COLO829 (cell line): Measurements from ENCODE around the gene VPS39.
"Not testable (repeated sequence)": the region's sequence is repeated elsewhere in the genome, so short reads cannot be mapped to it uniquely, and the experiment has no call there.

Source experiments
- DNase-seq: peaks from one replicate; pipeline ENCODE4 v3.0.0; 2012; ENCODE audit warnings: low spot score

VPS39 gene, protein sequence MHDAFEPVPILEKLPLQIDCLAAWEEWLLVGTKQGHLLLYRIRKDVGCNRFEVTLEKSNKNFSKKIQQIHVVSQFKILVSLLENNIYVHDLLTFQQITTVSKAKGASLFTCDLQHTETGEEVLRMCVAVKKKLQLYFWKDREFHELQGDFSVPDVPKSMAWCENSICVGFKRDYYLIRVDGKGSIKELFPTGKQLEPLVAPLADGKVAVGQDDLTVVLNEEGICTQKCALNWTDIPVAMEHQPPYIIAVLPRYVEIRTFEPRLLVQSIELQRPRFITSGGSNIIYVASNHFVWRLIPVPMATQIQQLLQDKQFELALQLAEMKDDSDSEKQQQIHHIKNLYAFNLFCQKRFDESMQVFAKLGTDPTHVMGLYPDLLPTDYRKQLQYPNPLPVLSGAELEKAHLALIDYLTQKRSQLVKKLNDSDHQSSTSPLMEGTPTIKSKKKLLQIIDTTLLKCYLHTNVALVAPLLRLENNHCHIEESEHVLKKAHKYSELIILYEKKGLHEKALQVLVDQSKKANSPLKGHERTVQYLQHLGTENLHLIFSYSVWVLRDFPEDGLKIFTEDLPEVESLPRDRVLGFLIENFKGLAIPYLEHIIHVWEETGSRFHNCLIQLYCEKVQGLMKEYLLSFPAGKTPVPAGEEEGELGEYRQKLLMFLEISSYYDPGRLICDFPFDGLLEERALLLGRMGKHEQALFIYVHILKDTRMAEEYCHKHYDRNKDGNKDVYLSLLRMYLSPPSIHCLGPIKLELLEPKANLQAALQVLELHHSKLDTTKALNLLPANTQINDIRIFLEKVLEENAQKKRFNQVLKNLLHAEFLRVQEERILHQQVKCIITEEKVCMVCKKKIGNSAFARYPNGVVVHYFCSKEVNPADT

DNA sequence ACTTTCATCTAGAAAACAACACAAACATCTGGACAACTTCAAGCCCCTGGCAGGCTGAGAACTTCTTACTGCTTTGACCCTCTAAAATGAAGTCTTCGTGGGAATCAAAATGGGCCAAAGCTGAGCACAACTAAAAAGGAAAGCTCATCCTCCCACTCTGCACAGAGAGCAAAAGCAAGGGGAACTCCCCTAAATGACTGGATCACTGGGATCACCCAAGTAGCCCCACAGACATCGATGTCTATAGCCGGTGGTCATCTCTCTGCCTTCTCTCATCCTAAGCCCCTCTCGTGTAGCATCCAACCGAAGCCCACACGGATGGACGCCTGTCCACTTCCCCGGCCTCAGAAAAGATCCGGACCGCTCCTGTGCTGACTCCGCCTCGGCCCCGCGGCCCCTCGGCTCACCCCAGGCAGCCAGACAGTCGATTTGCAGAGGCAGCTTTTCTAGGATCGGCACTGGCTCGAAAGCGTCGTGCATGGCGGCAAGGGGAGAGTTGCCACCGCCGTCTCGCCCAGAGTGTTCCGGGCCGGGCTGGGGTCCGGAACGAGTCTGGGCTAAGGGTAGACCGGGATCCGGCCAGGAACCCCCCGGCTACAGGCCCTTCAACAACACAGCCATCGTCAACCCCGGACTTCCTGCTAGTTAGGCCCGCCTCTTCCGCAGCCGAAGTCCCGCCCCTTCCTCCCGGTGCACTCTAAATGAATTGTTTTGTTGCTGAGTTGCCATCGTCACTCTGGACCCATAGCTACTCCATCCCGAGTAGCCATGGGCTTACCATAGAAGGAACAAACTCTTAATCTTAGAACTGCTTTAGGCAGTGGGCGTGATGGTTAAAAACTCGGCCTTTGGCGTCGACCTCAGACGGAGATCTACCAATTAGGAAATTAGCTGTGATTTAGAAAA, at the start of gene VPS39:
TSS of gene VPS39 (minus strand) at position 631 of the 906 bp plus-strand sequence. CDS start at position 480, 151 bp downstream.
- peak; percentile 73 for DNase-seq

DNA sequence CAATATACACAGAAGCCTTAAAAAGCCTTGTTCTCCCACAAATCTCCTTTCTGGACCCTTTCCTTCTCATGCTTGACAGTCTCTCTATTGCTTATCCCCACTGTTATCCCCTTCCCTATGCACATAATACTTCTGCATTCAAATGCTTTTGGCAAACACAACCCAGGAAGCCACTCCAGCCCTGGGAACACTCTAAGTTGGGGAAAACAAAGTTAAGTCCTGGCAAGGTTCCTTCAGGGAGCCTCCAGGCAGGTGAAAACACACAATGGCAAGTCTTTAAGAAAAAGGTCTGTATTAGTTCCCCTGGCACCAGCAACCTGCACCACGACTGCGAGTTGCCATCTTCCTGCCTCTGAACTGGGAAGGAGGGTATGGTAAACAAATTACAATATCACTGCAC, 45.2 kb upstream of the VPS39 start:
- no peak for DNase-seq

DNA sequence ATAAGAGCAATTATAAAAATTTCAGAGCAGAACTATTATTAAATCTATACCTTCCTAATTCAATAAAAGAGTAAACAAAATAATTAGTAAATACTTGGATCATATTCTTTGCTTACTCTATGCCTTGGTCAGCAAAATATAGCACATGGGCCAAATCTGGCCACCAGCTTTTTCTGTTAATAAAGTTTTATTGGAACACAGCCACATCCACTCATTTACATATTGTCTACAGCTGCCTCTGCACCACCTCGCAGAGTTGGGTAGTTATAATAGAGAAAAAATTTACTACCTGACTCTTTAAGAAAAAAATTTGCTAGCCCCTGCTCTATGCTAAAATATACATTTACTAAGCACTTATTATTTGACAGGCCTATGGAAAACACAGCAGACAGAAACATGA, 32.7 kb upstream of the VPS39 start:
- DNase-seq = no peak

DNA sequence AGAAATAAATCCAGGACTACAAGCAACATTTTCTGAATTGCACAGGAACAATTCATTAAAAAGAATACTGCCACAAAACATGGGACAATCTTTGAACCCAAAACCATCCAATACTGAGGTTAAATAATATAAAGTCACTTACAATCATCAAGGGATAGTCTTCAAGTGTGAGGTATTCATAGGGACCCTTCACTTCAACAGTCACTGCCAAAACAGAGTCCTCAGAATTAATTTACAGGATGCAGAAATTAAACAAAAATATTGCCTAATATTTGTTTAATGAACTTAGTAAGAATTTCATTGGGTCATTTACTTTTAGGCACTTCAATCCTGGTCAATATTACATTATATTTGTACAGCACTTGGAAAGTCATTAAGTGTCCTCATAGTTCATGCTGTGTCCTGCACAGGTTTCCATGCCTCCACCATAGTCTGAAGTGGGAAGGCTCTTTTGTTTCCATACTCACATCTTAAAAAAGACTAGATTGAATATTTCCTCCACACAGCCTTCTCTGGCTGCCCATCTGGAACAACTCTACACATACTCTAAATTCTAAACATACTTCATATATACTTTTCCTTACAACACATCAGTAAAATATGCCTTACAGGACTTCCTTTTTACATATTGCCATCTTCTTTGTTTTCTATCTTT, 31.6 kb upstream of the VPS39 start:
- DNase-seq = no peak

DNA sequence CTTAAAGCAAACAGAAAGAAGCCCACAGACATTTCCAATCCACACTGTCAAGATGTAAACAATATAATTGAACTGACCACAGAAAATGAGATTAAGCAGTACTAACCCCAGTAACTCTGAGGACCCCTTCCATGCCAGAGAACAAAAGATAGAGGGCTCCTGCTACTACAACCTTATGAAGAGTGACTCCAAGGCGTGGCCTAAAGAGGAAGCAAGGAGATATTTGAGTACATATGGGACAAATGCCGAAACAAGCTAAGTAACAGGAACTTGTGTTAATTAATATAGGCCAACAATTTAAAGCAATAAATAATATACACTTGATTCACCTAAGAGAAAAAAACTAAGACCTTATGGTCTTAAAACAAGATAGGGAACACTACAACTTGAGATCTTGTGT, 25.0 kb upstream of the VPS39 start:
- no peak for DNase-seq

DNA sequence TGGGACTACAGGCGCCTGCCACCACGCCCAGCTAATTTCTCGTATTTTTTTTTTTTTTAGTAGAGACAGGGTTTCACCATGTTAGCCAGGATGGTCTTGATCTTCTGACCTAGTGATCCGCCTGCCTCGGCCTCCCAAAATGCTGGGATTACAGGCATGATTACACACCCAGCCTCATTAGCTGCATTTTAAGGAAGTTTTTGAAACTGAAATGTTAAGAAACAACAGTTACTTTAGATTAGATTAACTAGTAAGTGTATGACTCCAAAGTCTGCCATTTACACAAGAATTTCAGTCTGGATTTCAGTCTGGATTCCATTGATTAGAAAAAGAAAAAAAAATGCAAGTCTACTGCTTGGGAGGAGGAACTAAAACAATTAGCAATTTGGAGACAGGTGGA, 24.5 kb upstream of the VPS39 start:
- no peak for DNase-seq

DNA sequence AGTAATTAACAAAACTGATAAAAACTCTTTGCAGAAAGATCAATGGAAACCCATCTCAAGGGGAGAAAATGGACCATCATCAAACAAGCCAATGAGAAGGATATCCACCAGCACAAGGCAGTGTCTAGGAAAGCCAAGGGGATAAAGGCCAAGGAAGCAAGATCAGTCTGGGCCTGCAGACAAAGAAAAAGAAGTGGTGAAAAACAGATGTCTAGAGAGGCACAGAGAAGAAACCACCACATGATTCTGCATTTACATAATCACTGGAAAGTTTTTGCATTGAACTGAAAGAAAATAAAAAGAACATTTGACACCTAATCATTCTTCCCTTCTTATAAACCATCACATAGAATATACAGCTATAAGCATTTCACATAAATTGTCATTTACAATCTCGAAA, 23.0 kb upstream of the VPS39 start:
- no peak for DNase-seq

DNA sequence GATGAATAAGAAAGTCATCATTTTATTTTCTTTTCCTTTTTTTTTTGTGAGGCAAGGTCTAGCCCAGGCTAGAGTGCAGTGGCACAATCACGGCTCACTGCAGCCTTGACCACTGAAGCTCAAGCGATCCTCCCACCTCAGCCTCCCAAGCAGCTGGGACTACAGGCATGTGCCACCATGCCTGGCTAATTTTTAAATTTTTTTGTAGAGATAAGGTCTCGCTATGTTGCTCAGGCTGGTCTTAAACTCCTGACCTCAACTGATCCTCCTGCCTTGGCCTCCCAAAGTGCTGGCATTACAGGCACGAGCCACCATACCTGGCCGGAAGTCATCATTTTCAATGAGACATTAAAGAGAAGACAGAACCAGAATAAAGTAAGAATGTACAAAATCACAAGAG, 20.9 kb upstream of the VPS39 start:
- DNase-seq = not testable (repeated sequence)

DNA sequence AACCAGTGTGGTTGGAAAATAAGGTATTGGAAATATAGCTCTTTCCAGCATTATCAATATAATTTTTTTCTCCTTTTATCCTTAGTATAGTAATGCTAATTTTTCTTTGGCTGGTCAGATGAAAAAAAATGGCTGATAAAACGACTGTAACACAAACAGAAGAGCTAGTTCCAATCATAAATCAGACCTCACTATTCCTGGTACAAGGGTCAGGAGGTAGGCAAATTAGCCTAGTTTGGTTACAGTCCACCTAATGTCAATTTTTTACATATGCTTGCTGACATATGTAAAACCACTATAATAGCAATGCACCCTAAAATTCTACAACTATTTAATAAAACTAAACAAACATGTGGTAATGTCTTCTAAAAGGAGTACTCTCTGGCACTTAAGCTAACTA, 19.9 kb upstream of the VPS39 start:
- no peak for DNase-seq

DNA sequence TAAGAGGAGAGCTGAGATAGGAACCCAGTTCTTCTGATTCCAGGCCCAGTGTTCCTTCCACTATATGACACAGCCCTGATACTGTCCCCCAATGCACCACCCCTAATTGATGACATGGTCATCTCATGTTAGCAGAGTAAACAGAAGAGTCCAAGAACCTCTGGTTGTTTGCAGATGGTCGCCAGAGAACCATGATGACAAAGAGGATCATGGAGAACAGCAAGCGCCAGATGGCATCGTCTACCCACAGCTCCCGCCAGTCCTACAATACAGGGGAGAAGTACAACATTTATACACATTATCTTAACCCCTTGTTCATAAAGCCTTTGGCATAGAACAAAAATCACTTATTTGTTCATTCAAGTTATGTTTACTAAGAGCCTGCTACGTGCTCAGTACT, 18.5 kb upstream of the VPS39 start:
- DNase-seq = no peak

DNA sequence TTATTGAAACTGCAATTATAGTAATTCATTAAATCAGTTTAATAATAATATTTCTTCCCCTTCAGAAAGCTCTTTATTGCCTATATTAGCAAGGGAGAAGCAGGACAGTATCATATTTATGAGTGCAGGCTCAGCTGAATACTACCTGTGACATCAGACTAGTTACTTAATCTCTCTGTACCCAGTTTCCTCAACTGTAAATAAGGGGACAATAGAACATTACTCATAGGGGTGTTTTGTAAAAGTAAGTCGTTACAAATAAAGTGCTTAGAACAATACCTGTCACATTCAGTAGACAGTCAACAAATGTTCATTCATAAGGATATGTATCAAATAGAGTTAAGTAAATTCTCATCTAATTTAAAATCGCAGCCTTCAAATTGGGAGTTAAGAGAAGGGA, 12.1 kb upstream of the VPS39 start:
- no peak for DNase-seq

DNA sequence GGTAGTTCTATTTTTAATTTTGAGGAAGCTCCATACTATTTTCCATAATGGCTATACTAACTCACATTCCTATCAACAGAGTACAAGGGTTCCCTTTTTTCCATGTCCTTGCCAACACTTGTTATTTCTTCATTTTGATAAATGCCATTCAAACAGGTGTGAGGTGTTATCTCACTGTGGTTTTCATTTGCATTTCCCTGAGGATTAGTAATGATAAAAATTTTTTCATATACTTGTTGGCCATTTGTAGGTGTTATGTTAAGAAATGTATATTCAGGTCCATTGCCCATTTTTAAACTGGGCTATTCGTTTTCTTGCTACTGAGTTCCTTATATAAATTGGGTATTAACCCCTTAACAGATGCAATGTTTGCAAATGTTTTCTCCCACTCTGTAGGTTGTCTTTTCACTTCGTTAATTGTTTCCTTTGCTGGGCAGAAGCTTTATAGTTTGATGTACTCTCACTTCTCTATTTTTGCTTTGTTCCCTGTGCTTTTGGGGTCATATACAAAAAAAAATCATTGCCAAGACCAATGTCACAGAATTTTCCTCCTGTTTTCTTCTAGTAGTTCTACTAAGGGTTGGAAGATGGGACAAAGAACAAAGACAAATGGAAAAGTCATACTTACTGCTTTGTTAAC, 11.0 kb upstream of the VPS39 start:
- no peak for DNase-seq

DNA sequence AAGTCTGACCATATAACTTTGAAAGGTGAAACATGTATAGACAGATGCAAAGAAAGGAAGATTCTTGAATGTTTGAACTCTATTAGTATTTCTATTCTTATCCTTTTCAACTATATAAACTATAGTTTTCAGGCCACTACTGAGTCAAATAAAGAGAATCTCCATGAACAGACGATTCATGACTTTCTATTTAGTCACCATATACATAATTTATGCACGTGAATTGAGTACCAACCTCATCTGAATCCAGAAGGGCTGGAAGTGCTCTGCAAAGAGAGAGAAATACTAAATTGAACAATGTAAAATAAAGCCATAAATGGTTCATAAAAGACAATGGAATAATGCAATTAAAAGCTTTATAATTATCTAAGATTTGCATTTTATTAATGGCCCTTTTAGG, 9.5 kb upstream of the VPS39 start:
- DNase-seq = no peak

DNA sequence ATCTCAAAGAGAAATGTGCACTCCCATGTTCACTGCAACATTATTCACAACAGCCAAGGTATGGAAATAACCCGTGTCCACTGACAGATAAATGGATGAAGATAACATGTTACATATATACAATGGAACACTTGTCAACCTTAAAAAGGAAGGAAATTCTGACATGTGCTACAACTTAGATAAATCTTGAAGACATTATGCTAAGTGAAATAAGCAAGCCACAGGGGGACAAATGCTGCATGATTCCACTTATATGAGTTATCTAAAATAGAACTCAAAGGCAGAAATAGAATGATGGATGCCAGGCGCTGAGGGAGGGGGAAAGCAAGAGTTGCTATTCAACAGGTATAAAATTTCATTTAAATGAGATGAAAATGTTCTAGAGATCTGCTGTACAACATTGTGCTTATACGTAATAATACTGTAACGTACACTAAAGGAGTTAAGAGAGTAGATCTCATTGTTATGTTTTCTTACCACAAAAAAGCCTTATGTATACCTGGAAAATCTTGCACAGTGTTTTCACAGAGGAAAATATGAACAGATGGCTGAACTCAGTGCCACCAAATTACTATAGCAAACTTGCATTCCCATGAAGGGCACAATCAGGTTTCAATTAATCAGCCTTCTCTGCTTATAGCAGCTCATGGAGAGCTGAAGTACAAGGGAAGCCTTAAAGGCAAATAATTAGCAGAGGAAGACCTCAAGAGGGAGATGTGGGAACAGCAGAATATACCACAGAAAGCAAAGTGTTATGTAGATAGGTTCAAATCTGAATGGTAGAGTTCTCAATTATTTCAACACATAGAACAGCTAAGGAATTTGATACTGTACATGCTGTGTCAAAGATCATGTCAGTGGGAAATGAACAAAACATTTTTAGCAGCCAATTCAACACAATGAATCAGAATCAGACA, 8.1 kb upstream of the VPS39 start:
- DNase-seq = no peak

DNA sequence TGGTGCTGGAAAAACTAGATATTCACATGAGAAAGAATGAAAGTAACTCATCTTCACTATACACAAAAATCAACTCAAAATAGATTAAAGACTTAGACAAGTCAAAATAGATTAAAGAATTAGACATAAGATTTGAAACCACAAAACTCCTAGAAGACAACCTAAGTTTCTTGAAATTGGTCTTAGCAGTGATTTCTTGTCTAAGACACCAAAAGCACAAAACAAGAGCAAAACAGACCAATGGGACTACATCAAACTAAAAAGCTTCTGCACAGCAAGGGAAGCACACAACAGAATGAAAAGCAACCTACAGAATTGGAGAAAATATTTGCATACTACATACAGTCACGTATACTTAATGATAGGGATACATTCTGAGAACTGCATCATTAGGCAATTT, 6.5 kb upstream of the VPS39 start:
- no peak for DNase-seq

DNA sequence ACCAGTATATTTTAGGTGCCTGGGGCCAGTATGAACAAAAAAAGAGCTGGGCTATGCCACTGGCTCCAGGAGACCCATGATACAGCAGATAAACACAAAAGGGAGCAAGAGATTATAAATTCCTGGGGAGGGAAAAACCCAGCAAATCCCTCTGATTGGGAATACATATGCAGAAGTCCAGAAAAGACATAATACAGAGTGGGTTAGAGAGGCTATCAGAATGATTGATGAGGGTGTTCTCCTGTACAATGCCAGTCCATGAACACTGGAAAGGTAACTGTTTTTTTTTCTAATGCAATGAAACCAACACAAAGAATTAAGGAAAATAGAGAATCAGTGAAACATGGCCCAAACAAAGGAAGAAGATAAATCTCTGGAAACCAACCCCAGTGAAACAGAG, 5.4 kb upstream of the VPS39 start:
- DNase-seq = no peak

DNA sequence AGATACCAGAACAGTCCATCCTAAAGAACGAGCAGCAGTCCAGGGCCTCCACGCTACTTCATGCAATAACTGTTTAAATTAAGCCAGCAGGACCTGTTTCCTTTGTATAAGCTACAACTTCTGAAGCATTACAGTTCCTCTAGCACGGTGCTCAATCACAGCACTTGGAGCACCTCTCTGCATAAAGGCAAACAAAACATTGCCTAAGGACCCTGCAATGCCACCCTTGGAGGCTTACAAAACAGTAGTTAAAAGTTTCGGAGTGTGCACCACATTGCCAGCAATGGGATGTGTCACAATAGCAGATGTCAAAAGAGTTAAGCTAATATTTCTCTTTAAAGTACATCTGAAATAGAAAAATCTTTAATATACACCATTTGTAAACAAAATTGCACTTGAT, 2.6 kb upstream of the VPS39 start:
- no peak for DNase-seq

DNA sequence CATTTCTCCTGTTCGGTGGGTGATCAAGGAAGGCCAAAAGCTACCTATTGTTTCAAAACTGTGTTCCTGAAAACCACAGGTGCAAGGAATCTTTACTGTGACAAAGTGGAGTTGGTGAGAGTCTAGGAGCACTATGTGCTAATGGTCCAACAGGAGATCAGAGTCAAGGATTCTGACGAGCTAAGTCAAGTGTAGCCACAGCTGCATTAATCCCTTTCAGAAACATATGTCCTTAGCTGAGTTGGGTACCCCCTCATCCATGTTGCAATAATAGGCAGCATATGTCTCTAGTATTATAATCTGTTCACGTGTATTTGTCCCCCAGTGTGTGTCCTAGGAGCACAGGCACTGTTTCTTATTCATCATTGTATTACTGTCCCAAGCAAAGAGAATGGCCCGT, 1.7 kb downstream of the VPS39 start:
- DNase-seq = no peak

DNA sequence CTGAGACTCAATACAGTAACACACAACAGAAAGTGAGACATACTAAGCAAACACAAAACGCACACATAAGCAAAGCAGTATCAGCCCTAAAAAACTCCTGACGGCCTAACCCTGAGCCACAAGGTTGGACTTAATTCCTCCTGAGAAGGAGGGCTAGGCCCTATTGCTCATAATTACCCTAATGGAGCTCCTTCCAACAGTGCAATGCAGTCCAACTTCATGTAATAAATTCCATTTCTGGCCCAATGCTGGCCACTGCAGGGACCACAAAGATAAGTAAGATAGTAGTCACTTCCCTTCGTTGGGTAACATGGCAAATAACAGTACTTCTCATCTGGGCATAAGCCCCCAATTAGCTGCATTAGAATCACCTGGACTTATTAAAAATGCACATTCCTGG, 4.2 kb downstream of the VPS39 start:
- DNase-seq = no peak

DNA sequence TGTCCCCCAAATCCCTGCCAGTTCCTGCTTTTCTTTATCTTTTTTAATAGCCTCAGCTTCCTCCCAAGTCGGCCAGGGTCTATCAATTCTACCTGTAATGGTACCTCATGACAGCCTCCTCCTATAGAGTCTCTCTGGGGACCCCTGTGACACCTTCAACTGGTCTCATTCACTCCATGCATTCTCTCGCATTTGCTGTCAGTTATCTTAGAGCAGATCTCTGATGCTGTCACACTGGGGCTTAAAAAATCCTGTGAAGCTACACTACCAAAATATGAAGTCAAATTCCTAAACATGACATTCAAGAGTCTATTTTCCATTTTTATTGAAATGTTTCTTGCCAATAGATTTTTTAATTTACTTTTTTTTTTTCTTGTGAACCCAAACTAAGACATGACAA, 5.5 kb downstream of the VPS39 start:
- DNase-seq = no peak
